Activated CD8-positive, alpha-beta memory T cell treated with anti-CD3 and anti-CD28 coated beads for 24 hours (primary cell): Measurements from ENCODE around the gene ATXN1.
A peak's percentile ranks its signal among the peaks of the same experiment; 100 is the strongest.

ENCODE experiments used
- DNase-seq: peaks from one replicate; pipeline ENCODE4 v3.0.0-alpha.2; 2020

Gene ATXN1

GRCh38 chr6:16761471-16762267, 409 bp upstream of the ATXN1 start:
- peak; percentile 91 for DNase-seq

DNA sequence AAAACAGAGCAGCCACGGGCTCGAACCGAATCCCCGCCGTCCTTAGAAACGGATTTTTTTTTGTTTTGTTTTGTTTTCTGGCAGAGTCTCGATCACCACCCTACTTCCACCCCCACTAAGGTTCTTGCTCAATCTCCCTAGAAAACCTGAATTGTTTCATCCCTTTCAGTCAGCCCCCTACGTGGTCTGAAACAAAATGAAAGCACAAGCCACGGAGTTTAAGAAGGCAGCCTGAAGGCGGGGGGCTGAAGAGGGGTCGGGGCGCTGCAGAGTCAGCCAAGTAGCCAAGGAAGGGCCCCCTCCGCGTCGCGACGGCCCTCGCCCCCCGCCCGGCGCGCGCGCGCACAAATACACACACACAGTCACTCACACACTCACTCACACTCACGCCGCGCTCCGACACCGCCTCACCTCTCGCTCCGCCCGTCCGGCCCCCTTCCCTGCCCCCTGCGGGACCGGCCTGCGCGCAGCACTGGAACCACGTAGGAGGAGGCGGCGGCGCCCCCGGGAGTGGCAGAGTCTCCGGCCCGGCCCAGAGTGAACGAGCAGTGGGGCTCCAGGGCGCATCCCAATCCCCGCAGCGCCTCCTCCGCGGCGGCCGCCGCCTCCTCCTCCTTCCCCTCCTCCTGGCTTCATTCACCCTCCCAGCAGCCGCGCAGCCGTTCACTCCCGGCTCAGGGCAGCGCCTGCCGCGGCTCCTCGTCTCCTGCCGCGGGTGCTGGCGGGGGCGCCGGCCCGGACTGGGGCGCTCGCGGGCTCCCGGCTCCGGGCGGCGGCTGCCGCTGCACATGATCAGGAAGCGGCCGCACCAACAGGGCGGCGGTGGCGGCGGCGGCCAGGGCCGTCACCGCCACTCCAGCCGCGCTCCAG, 1.4 kb downstream of the ATXN1 start:
- peak; percentile 90 for DNase-seq

DNA sequence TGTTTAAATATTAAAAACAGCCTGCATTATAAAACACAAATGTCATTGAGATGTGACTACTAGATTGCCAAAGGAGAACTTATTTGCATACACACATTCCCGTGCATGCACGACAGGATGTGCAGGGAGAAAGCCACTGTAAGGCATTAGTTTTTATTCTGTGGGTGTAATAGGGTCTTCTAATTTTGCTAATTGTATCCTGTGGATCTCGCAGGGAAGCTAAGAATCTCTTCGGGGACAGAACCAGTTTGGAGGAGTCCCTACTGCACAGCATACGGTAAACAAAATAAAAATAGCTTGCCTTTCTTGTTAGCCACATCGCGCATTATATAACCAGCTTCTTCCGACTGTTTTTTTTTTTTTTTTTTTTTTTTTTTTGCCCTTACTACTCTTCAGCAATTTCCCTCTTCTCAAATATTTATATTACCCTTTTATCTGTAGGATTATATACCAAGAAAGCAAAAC, 2.0 kb downstream of the ATXN1 start:
- DNase-seq: no peak

DNA sequence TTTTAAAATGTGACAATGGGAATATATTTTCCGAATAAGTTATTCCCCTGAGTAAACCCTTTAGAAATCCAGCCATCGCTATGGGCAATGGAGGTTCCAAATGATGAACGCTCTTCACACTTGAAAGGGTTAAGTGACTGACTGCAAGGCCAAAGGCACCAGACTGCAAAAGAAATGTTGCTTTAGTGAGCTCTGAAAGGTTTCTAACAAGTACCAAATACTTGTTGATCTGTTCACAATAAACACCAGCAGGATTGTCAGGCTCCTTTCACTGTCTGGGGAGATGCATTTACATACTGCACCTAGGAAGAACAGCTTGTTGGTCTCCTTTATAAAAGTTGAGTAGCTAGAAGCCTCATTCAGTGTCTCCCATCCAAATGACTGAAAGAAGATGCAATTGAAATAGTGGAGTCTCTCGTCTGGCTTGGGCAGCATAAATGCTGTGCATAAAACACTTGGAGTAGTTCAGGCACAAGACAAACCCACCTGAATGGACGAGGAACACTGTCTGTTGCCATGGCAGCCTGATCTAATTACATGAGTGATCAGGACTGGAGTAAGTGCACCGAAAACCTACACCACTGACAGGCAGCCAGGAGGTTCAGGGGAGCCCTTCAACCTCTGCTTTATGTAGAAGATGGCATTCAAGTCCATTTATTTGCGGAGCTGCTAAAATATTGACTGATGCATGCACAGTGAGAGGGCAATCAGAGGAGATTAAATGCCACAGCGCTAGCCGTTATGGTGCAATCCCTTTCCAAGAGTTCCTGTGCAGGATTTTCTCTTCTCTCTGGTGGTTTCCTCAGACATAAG, 2.9 kb downstream of the ATXN1 start:
- DNase-seq: no peak

DNA sequence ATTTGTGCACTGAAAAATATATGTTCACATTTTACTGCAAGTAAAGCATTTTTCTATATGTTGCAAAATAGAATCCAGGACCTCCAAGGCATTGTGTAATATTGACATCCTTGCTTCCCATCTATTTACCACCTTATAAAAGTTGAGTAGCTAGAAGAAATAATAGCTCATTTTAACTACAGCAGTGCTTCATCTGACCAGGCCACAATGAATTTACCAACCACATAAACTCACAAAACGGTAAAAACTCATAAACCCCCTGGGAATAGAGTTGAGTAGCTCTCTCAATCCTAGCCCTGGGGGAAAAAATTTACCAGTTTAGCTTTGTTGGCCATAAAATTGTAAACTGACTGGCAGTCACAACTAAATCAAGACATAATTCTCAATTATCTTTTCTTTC, 3.9 kb downstream of the ATXN1 start:
- no peak for DNase-seq

DNA sequence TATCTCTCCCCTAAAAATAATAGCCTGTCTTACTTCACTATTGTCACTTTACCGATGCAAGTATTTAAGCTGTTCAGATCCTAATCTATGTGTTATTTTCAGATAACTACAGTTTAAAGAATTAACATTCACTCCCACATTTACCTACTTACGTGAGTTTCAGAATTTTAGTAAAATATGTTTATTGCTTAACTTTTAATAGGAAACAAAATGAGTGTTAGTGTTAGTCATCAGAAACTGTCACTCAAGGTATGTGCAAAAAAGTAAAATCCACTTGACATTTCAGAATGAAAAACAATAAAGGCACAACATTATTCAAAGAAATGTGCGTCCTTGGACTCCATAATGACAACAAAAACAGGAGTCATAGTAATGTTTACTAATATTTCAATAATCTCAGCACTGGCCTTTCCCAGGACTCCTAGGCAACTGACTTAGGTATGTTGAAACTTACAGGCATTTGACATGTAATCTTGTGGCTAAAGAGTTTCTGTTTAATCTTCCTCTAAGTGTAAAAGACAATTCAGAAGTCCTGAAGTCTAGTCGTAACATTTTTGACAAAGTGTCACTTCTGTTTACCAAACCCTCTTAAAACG, 4.5 kb downstream of the ATXN1 start:
- no peak for DNase-seq

GRCh38 chr6:16755544-16755943, 5.7 kb downstream of the ATXN1 start:
- DNase-seq: no peak

DNA sequence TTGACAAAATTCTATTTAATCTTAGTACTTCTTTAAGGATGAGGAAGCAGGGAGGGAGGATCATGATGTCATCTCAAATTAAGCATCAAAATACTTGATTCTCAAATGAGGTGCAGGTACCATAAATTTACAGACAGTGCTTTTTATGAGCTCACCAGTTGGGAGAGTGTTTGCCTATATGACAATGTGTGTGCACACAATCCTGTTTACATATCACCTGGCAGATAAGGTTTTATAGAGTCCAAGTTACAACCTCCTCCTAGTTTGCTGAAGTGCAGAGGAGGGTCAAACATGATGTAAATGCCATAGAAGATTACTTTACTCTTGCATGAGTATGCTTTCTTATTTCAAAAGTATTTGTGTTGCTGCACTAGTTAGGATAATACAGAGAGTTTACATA, 6.4 kb downstream of the ATXN1 start:
- no peak for DNase-seq

DNA sequence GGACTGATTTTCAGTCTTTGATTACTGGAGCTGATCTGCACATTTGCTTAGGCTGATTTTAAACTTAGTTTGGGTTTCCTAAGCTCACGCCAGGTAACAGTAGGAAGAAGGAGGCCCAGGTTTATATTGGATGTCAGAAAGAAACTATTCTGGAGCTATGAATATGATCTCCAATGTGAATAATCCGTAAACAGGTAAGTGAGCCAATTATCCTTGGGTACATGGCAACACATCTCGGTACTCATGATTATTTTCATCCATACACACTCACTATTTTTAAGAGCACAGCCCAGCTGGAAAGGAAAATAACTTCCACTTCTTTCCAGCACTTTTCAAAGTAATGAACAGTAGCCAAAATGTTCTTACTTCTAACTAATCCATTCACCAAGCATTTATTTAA, 7.0 kb downstream of the ATXN1 start:
- DNase-seq: no peak

DNA sequence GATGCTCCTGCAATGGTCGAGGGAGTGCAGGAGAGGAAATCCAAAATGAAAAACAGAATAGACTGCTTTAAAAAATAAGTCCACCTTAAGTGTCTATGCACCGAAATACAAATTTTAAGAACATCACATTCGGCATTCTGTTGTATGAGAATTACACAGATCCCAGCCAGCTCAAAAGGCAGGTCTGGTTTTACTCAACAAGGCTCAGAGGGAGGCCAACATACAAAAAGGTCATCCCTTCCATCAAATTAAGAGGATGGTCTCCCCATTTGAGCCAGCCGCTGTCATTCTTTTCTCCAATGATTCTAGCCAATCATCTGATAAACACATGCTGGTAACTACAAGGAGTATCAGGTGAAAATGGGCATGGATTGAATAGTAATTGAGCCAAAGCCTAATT, 7.9 kb downstream of the ATXN1 start:
- DNase-seq: no peak

- no peak for DNase-seq
Observed at GRCh38 chr6:16752206-16752866, 8.9 kb downstream of the ATXN1 start.

DNA sequence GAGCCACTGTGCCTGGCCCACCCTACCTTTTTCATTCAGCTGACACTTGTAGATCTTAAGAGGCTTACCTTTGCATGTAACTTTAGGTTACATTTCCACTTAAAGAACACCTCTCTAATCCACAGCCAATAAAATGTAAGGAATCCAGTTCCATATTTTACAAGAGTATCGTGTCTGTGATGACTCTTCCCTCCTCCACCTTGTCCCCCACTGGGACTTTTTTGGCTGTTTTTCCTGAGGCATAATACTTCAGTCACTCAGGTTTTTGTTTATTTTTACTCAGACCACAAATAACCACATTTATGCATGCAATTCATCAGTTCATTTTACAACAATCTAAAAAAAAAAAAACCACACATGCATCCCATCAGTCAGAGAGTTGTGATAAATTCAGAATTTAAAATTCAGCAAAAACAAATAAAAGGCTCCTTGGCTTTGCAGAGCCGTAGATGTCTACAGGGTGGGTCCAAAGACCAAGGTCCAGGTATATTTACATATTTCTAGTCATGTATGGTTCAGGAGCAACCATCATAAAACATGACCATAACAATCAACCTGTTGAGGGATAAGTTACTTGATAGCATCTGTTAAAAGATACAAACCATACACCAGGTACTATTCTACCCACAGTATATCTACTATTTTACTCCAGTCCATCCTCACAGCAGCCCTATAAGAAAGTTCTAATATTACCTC, 9.9 kb downstream of the ATXN1 start:
- DNase-seq: no peak

DNA sequence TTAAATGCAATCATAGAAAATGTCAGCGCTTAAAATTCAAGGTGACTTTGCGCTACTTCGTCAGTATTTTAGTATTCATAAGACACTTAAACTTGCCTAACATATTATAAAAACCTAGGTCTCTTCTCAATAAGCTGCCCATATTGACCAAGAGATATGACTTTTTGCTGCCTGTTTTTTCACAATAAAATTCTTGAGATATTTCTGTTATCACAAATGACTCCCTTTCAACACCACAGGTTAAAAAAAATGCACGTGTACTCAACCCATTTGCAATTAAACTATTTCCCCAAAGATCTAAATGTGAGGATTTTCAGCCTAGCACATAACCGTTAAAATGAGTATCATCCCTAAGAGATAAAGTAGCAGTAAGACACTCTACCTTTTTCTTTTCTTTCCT, 10.7 kb downstream of the ATXN1 start:
- DNase-seq: no peak

DNA sequence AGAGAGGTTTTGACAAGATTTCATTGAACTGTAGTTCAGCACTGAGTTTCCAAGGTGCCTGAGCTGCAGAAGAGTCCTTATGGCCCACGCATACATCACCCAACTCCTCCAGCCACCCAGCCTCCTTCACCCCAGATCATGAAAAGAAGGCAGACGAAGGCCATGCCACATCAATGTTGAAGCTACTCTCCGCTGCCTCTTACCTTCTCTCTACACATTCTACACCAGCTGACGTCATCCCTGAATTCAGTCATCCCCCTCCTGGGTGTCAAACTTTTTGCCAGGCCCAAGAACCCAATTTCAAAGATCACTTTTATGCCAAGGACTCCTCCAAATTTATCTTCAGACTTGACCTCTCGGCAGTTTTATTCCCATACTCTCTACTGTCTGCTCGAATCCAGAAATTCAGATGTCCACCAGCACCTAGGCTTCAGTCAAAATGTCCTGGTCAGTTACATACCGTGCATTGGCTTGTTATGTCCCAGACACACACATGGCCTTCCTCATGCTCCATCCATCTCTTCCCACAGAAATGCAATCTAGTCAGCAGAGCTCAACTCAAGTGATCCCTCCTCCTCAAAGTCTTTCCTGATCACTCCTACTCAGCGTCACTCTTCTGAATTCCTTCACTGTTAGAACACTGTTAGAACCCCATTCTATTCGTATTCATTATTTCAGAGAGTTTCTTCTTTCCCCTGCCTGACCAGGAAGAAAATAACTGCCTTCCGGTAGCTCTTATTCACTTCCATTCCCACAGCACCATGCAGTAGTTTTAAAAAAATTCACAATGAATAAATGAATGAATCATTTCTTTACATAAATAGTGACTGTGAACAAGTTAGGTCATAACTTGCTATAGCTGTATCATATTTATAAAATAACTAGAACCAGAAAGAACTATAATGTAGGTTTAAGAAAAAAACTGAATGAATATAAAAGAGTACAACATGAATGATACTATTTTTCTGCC, 11.5 kb downstream of the ATXN1 start:
- no peak for DNase-seq

GRCh38 chr6:16748025-16748319, 13.3 kb downstream of the ATXN1 start:
- no peak for DNase-seq

GRCh38 chr6:16747232-16748024, 13.8 kb downstream of the ATXN1 start:
- DNase-seq: no peak

DNA sequence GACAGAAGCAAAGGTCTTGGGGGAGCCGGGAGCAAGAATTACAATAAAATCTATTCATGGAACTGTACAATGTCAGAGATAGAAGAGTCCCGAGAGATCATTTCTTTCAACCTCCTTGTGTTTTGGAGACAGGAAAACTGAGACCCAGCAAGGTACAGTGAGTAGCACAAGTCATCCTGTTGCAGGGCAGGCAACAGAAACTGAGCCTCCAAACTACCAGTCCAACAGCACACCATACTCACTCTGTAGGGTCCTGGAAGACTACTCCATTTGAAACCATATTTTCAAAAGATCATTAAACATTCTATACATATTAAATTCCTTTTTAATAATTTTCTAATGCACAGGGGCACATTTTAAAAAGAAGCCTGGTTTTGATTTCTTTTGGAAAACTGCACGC, 14.4 kb downstream of the ATXN1 start:
- no peak for DNase-seq

DNA sequence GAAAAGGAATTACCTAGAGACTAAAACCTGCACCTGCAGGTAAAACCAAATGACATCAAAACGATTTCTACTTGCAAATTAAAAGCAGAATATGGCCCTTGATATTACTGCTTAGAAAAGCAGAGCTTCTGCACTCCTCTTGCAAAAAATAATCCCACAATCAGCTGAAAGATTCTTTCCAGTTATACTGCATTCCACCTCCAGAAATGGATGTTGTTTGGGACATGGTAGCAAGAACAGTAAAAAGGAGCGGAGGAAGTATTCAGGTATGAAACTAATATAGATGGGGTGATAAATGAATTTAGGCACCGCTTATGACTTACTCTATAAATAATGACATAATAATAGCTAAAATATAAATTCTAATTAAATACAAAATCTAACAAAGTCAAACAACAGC, 14.9 kb downstream of the ATXN1 start:
- no peak for DNase-seq

DNA sequence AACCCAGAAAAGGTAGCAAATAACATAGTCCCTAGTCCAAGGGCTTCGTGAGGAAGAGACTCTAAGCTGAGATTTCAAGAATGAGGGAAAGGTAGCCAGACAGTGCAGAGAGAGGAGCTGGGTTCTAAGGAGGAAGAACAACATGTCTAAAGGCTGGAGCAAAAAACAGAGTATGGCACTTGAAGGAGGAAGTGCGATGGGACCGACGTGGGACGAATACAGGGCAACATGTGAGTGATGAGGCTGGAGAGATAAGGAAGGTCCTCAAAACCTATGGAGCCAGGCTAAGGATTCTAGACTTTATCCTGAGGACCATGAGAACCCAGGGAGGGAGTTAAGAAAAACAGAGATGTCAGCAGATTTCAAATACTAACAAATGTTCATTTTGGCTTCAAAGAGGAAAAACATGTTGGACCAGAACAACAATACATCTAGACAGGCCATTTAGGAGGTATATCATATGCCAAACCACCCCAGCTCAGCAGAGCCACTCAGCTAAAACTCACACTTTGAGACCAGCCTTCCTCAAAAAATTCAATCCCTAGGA, 17.5 kb downstream of the ATXN1 start:
- DNase-seq: no peak
